Liver (tissue), 9 donors: ENCODE measurements around the gene PTPN12. TPM values are rescaled to one million over a fixed set of nuclear protein-coding genes. Genes with fewer than 3 reads are reported as not detected.
"Not testable (repeated sequence)": the region's sequence is repeated elsewhere in the genome, so short reads cannot be mapped to it uniquely, and the experiment has no call there.

Experiments
- DNase-seq: peaks from one replicate; pipeline ENCODE4 v3.0.0-alpha.2; 2017; ENCODE audit warnings: low spot score
- H3K27ac ChIP-seq, 2 donors: one replicate each; pipeline ENCODE4 v1.7.0; 2013; ENCODE audit warnings: inconsistent platforms in 2 of 2, low read length in 2 of 2, control low read depth in 1 of 2, low read depth in 1 of 2, mild to moderate bottlenecking in 1 of 2
- H3K27me3 ChIP-seq, 4 donors: one replicate each; pipeline versions ENCODE4 v1.6.1 to v1.7.0; 2013; ENCODE audit warnings: low read length in 3 of 4, inconsistent platforms in 1 of 4, mild to moderate bottlenecking in 1 of 4, moderate library complexity in 1 of 4; ENCODE audit not compliant: control insufficient read depth in 4 of 4, insufficient read depth in 4 of 4
- H3K36me3 ChIP-seq, 4 donors: one replicate each; pipeline versions ENCODE4 v1.6.1 to v1.7.0; 2013; ENCODE audit warnings: low read length in 3 of 4, mild to moderate bottlenecking in 3 of 4, low read depth in 1 of 4, moderate library complexity in 1 of 4; ENCODE audit not compliant: control insufficient read depth in 4 of 4, insufficient read depth in 3 of 4
- H3K4me1 ChIP-seq, 4 donors: one replicate each; pipeline versions ENCODE4 v1.6.1 to v1.7.0; 2013; ENCODE audit warnings: low read length in 3 of 4, mild to moderate bottlenecking in 3 of 4, moderate library complexity in 1 of 4; ENCODE audit not compliant: control insufficient read depth in 4 of 4, insufficient read depth in 4 of 4
- H3K4me3 ChIP-seq, 3 donors: one replicate each; pipeline versions ENCODE4 v1.6.1 to v1.7.0; 2013; ENCODE audit warnings: low read length in 3 of 3, control low read depth in 1 of 3, low read depth in 1 of 3, mild to moderate bottlenecking in 1 of 3
- H3K9ac ChIP-seq, 2 donors: one replicate each; pipeline ENCODE4 v1.7.0; 2013; ENCODE audit warnings: low read length in 2 of 2, mild to moderate bottlenecking in 2 of 2, moderate library complexity in 2 of 2, control low read depth in 1 of 2, low read depth in 1 of 2
- H3K9me3 ChIP-seq, 4 donors: one replicate each; pipeline versions ENCODE4 v1.6.1 to v1.7.0; 2013; ENCODE audit warnings: low read length in 3 of 4; ENCODE audit not compliant: control insufficient read depth in 4 of 4
- EGR1 ChIP-seq, 2 donors: IDR thresholded peaks; 2 replicates each; pipeline ENCODE4 v1.6.1; 2016 to 2018; ENCODE audit warnings: antibody characterized with exemption in 2 of 2, low read depth in 2 of 2
- FOXA2 ChIP-seq: IDR thresholded peaks from 2 replicates; pipeline ENCODE4 v1.6.1; 2016; ENCODE audit warnings: antibody characterized with exemption
- GABPA ChIP-seq, 2 donors: IDR thresholded peaks in 1 of 2; conservative IDR thresholded peaks in 1 of 2; 2 replicates each; pipeline ENCODE4 v1.6.1; 2016; ENCODE audit warnings: antibody characterized with exemption in 2 of 2, mild to moderate bottlenecking in 1 of 2, moderate library complexity in 1 of 2
- HNF4A ChIP-seq, 2 donors: conservative IDR thresholded peaks; 2 replicates each; pipeline ENCODE4 v1.6.1; 2016; ENCODE audit warnings: antibody characterized with exemption in 2 of 2, mild to moderate bottlenecking in 2 of 2
- HNF4G ChIP-seq: IDR thresholded peaks from 2 replicates; pipeline ENCODE4 v1.6.1; 2016; ENCODE audit warnings: antibody characterized with exemption
- JUND ChIP-seq, 2 donors: IDR thresholded peaks; 2 replicates each; pipeline ENCODE4 v1.6.1; 2016; ENCODE audit warnings: antibody characterized with exemption in 2 of 2
- NR2F2 ChIP-seq: IDR thresholded peaks from 2 replicates; pipeline ENCODE4 v1.6.1; 2016; ENCODE audit warnings: antibody characterized with exemption
- RAD21 ChIP-seq, 2 donors: IDR thresholded peaks; 2 replicates each; pipeline ENCODE4 v1.6.1; 2016; ENCODE audit warnings: antibody characterized with exemption in 2 of 2, mild to moderate bottlenecking in 2 of 2
- RXRA ChIP-seq, 2 donors: IDR thresholded peaks; 2 replicates each; pipeline ENCODE4 v1.6.1; 2017 to 2018; ENCODE audit warnings: antibody characterized with exemption in 2 of 2, mild to moderate bottlenecking in 1 of 2
- SP1 ChIP-seq: IDR thresholded peaks from 2 replicates; pipeline ENCODE4 v1.6.1; 2018; ENCODE audit warnings: antibody characterized with exemption, mild to moderate bottlenecking
- YY1 ChIP-seq: IDR thresholded peaks from 2 replicates; pipeline ENCODE4 v1.6.1; 2016; ENCODE audit warnings: antibody characterized with exemption, mild to moderate bottlenecking
- WGBS: extraction: QIAGEN DNeasy Blood & Tissue Kit; methylation state at CpG from one replicate; pipeline ENCODE4 v1.1.7; 2013; 5-methylcytosine and 5-hydroxymethylcytosine counted together
- polyA plus RNA-seq, 2 donors: library from polyadenylated mRNA; stranded (reverse) in 1 of 2; unstranded in 1 of 2; fragments of 200-250 nt in 1 of 2; fragments of >200 nt in 1 of 2; fragmentation: Nextera tagmentation in 1 of 2; extraction: Ambion mirVana in 1 of 2; gene quantifications; one replicate each; pipeline versions ENCODE4 v1.2.1 to v1.2.3, GENCODE V29; 2013 to 2015
- total RNA-seq, 2 donors: library from RNA; depleted of rRNA; stranded (reverse); fragments of >200 nt; gene quantifications; one replicate each; pipeline ENCODE4 v1.2.3, GENCODE V29; 2014
- TF ChIP-seq, protein P1 (sequence below): IDR thresholded peaks from 2 replicates; pipeline ENCODE4 v1.6.1; 2016; ENCODE audit warnings: antibody characterized with exemption
- TF ChIP-seq, protein P2 (sequence below): IDR thresholded peaks from 2 replicates; pipeline ENCODE4 v1.6.1; 2016; ENCODE audit warnings: antibody characterized with exemption
- TF ChIP-seq, protein P3 (sequence below): IDR thresholded peaks from 2 replicates; pipeline ENCODE4 v1.6.1; 2016; ENCODE audit warnings: antibody characterized with exemption
- TF ChIP-seq, protein P4 (sequence below): IDR thresholded peaks from 2 replicates; pipeline ENCODE4 v1.6.1; 2016; ENCODE audit warnings: antibody characterized with exemption, mild to moderate bottlenecking
- TF ChIP-seq, protein P5 (sequence below): fragments of 150-350 bp; IDR thresholded peaks from 2 replicates; pipeline ENCODE4 v1.5.1; 2017; ENCODE audit warnings: improper control_type of control experiment, low read depth, low read length; ENCODE audit not compliant: missing input control
- donor health status: healthy.
- donor health status: healthy.
- donor health status: healthy.
- donor health status: healthy.
- donor health status: healthy.

The PTPN12 gene
- total and polyA plus RNA-seq, 4 donors: 10.1 to 18.6 (median 15.3) TPM

DNA sequence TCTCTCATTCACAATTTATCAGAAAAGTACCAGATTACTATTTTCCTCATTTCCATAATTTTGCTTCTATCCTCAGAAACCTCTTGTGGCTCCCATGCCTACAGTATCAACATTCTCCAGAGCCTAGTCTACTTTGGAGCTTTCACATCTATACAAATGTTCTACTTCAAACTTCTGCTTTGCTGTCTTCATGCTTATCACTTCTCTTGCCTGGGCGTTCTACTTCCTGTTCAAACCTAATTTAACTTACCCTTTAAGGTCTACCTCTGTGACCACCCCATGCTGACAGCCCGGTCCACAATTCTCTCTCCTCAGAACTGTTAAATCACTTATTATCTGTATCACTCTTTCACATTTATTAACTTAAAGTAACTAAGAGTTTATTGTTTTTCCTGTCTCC, 6.1 kb upstream of the PTPN12 start:
- Histone ChIP-seq H3K4me3 (no peak overlapping the region), H3K9ac (no peak overlapping the region), H3K27ac (no peak overlapping the region), H3K36me3 (no peaks in the 10 kb centered on the region), H3K27me3 (no peaks in the 10 kb centered on the region), H3K9me3 (no peaks in the 10 kb centered on the region), H3K4me1 (peaks cover 0 to 3% (median 0%) of the 10 kb centered on the region in 4 donors)
- TF ChIP-seq HNF4A (conservative IDR thresholded peaks at IDR 0.05): no peak
- no peak for TF ChIP-seq EGR1 (IDR thresholded peaks at IDR 0.05; ENCODE audit: low read depth in 2 of 2)
- TF ChIP-seq, protein P1, sequence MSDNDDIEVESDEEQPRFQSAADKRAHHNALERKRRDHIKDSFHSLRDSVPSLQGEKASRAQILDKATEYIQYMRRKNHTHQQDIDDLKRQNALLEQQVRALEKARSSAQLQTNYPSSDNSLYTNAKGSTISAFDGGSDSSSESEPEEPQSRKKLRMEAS: no peak
- TF ChIP-seq, protein P2, sequence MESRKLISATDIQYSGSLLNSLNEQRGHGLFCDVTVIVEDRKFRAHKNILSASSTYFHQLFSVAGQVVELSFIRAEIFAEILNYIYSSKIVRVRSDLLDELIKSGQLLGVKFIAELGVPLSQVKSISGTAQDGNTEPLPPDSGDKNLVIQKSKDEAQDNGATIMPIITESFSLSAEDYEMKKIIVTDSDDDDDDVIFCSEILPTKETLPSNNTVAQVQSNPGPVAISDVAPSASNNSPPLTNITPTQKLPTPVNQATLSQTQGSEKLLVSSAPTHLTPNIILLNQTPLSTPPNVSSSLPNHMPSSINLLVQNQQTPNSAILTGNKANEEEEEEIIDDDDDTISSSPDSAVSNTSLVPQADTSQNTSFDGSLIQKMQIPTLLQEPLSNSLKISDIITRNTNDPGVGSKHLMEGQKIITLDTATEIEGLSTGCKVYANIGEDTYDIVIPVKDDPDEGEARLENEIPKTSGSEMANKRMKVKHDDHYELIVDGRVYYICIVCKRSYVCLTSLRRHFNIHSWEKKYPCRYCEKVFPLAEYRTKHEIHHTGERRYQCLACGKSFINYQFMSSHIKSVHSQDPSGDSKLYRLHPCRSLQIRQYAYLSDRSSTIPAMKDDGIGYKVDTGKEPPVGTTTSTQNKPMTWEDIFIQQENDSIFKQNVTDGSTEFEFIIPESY: no peak
- TF ChIP-seq HNF4G: no peak
- no peak for TF ChIP-seq YY1
- TF ChIP-seq, protein P3, sequence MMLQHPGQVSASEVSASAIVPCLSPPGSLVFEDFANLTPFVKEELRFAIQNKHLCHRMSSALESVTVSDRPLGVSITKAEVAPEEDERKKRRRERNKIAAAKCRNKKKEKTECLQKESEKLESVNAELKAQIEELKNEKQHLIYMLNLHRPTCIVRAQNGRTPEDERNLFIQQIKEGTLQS: no peak
- TF ChIP-seq, protein P4, sequence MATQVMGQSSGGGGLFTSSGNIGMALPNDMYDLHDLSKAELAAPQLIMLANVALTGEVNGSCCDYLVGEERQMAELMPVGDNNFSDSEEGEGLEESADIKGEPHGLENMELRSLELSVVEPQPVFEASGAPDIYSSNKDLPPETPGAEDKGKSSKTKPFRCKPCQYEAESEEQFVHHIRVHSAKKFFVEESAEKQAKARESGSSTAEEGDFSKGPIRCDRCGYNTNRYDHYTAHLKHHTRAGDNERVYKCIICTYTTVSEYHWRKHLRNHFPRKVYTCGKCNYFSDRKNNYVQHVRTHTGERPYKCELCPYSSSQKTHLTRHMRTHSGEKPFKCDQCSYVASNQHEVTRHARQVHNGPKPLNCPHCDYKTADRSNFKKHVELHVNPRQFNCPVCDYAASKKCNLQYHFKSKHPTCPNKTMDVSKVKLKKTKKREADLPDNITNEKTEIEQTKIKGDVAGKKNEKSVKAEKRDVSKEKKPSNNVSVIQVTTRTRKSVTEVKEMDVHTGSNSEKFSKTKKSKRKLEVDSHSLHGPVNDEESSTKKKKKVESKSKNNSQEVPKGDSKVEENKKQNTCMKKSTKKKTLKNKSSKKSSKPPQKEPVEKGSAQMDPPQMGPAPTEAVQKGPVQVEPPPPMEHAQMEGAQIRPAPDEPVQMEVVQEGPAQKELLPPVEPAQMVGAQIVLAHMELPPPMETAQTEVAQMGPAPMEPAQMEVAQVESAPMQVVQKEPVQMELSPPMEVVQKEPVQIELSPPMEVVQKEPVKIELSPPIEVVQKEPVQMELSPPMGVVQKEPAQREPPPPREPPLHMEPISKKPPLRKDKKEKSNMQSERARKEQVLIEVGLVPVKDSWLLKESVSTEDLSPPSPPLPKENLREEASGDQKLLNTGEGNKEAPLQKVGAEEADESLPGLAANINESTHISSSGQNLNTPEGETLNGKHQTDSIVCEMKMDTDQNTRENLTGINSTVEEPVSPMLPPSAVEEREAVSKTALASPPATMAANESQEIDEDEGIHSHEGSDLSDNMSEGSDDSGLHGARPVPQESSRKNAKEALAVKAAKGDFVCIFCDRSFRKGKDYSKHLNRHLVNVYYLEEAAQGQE: no peak
- TF ChIP-seq RXRA (IDR thresholded peaks at IDR 0.05): no peak
- no peak for TF ChIP-seq GABPA (IDR thresholded peaks at IDR 0.05 in 1 of 2, conservative IDR thresholded peaks at IDR 0.05 in 1 of 2)
- no peak for TF ChIP-seq RAD21 (IDR thresholded peaks at IDR 0.05)
- TF ChIP-seq SP1: no peak
- no peak for TF ChIP-seq FOXA2
- no peak for DNase-seq
- 70% methylated on average over 2 of the region's 2 CpGs for WGBS

DNA sequence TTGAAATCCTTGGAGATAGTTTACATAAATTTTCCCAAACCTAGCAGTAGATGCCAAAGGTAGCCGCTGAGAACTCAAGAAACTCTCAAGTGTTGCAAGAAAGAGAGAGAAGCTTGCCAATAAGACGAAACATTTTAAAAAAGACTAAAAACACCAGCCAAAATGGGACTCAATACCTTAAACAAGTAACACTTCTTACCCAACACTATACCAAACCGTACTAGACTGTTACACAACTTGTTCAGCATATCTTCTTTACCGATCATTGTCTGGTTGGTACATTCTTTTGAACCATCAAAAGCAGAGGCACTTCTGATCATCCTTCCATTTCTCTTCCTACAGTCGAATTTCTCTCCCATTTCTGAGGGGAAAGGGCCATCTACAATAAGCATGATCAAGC, 4.8 kb upstream of the PTPN12 start:
- no peaks in the 10 kb centered on the region for H3K36me3 ChIP-seq
- H3K9ac ChIP-seq: no peak overlapping the region
- H3K27ac ChIP-seq: no peak overlapping the region
- 85% methylated on average over 5 of the region's 5 CpGs for WGBS
- no peak overlapping the region for H3K4me3 ChIP-seq
- H3K27me3 ChIP-seq: no peaks in the 10 kb centered on the region
- H3K4me1 ChIP-seq: peaks cover 0 to 7% (median 0%) of the 10 kb centered on the region in 4 donors
- H3K9me3 ChIP-seq: no peaks in the 10 kb centered on the region
- TF ChIP-seq NR2F2: no peak
- TF ChIP-seq RAD21 (IDR thresholded peaks at IDR 0.05): no peak
- TF ChIP-seq JUND (IDR thresholded peaks at IDR 0.05): no peak
- TF ChIP-seq, protein P5, sequence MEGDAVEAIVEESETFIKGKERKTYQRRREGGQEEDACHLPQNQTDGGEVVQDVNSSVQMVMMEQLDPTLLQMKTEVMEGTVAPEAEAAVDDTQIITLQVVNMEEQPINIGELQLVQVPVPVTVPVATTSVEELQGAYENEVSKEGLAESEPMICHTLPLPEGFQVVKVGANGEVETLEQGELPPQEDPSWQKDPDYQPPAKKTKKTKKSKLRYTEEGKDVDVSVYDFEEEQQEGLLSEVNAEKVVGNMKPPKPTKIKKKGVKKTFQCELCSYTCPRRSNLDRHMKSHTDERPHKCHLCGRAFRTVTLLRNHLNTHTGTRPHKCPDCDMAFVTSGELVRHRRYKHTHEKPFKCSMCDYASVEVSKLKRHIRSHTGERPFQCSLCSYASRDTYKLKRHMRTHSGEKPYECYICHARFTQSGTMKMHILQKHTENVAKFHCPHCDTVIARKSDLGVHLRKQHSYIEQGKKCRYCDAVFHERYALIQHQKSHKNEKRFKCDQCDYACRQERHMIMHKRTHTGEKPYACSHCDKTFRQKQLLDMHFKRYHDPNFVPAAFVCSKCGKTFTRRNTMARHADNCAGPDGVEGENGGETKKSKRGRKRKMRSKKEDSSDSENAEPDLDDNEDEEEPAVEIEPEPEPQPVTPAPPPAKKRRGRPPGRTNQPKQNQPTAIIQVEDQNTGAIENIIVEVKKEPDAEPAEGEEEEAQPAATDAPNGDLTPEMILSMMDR: no peak
- DNase-seq: no peak

DNA sequence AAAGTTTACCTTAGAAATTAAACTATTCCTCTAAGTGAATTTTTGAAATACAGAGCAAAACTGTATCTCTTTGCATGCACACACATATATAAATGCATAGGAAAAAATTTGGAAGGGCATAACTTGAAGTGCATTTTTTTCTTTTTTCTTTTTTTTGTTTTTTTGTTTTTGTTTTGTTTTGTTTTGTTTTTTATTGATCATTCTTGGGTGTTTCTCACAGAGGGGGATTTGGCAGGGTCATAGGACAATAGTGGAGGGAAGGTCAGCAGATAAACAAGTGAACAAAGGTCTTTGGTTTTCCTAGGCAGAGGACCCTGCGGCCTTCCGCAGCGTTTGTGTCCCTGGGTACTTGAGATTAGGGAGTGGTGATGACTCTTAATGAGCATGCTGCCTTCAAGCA, 4.4 kb upstream of the PTPN12 start:
- not testable (repeated sequence) for H3K9ac ChIP-seq, H3K27me3 ChIP-seq, DNase-seq, H3K27ac ChIP-seq, H3K9me3 ChIP-seq, H3K36me3 ChIP-seq, H3K4me3 ChIP-seq, H3K4me1 ChIP-seq
- 47% methylated on average over 3 of the region's 3 CpGs for WGBS

DNA sequence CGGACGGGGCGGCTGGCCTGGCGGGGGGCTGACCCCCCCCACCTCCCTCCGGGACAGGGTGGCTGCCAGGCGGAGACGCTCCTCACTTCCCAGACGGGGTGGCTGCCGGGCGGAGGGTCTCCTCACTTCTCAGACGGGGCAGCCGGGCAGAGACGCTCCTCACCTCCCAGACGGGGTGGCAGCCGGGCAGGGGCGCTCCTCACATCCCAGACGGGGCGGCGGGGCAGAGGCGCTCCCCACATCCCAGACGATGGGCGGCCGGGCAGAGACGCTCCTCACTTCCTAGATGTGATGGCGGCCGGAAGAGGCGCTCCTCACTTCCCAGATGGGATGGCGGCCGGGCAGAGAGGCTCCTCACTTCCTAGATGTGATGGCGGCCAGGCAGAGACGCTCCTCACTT, 3.0 kb upstream of the PTPN12 start:
- 99% methylated on average over 31 of the region's 31 CpGs for WGBS
- not testable (repeated sequence) for H3K27me3 ChIP-seq, H3K4me3 ChIP-seq

More for the DNA sequence above, 3.0 kb upstream of the PTPN12 start:
- H3K9me3 ChIP-seq, DNase-seq, H3K27ac ChIP-seq, H3K36me3 ChIP-seq, H3K9ac ChIP-seq: not testable (repeated sequence)
- H3K4me1 ChIP-seq: peaks cover 0 to 10% (median 0%) of the 10 kb centered on the region in 4 donors
